Measurements from ENCODE around the gene SLC25A48.

The SLC25A48 gene

DNA sequence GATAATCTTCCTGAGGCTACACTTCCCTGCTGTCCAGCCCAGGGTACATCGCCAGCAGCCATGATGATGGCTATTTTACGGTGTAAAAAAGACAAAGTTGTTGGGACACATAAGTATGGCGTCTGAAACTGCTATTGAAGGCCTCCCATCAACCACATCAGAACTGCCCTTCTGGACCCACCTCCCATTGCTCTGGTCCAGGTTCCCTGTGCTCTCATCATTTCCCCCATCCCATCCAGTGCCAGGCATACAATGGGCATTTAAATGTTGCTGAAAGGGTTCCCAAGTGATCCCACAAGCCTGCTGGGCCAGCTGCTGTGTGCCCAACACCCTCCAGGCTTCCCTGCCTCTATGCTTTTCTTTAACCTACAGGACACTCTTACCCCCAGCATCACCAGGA is 50.6 kb downstream of the SLC25A48 start:
- no peak for DNase-seq

DNA sequence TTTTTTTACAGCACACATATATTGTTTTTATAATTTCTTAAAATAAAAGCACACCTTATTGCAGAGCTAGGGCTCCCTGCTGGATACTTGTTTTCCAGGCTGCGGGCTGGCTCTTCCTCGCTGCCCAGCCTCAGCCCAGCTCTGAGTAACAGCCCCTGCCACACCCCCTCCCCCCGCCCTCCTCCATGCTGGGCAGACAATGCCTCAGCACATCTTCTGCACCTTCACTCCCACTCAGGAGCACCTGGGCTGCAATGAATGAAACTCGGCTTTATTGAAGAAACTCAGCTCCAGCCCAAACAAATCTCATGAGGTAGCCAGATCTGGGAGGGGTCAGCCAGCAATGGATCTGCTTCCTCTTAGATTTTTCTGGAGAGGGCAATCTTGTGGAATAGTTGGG is 51.7 kb downstream of the SLC25A48 start:
- no peak for DNase-seq

DNA sequence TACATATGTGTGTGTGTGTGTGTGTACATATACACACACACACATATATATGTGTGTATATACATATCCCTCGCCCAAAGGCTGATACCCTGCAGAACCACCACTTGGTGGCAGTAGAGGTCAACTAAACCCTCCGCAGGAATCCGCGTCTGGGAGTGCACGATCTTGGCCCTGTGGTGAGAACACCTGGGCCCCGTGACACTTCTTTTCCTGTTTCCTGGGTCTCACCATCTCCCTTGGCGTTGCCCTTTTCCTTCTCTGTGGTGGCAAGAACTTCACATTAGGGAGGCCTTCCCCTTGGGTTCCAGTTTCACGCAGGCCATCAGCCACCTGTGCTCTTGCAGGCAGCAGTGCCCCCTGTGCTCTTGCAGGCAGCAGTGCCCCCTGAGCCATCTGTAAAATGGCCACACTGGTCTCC is 53.0 kb downstream of the SLC25A48 start:
- DNase-seq, result peak; percentile 11

DNA sequence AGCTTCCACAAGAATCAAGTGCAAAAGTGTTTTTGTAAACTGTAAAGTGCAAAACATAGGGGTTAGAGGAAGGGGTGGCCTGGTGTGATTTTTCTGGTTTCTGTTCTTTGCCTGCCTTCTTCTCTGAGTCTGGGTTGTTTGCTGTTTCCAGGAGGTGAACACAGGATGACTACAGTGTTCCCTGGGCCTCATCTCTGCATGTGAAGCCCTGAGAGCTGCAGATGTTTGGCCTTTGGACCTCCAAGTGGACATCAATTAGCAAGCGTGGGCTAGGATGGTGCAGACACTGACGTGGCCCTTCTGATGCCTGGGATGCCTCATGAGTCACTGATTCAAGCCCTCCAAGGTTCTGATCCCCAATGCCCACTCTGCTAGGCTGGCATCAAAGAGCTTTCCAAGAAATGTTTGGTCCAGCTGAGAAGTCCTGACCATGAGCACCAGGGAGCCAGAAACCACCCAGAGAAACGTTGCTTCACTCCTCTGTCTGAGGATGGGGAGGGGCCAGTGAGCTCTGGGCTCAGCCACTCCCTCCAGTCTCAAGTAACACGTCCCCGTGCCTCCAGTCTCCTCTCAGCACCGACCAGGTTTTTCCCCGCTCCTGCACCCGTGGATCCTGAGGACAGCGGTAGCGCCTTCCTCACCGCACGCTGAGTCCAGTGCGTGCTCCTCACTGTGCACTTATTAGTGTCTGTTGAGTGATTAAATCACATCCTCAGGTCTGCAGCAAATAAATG is 53.6 kb downstream of the SLC25A48 start:
- DNase-seq, result no peak

- DNase-seq, result no peak
These were observed 55.8 kb downstream of the SLC25A48 start for GRCh38 chr5:135890296-135890695.

- DNase-seq, result no peak
These were observed 56.4 kb downstream of the SLC25A48 start for GRCh38 chr5:135890867-135891266.

- no peak for DNase-seq
These were observed 56.8 kb downstream of the SLC25A48 start for GRCh38 chr5:135891268-135891667.

- no peak for DNase-seq
These were observed 57.3 kb downstream of the SLC25A48 start for GRCh38 chr5:135891791-135892190.

- no peak for DNase-seq
These were observed 59.8 kb downstream of the SLC25A48 start for GRCh38 chr5:135894276-135894675.

- DNase-seq, result no peak
These were observed 60.3 kb downstream of the SLC25A48 start for GRCh38 chr5:135894789-135895188.

DNA sequence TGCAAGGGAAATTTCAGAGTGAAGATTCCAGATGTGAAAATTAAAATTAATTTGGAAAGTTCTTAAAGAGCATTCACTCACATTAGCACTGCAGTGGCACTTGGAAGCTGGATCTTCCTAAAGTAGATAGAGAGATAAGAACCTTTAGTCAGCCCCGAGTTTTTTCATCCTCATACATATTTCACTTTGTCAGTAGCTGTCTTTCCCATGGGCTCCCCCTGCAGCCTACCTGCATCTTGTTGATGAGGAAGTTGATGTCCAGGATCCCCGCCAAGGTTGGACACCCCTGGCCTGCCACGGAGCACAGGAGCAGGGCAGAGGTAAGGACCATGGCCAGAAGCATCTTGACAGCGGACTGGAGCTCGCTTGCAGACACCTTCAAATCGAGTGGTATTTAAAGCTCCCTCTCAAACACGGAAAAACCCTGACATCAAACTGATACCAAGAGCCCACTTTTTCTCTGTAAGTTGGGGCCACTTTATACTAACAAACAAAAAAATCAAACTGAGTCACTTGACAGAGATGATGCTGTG is 61.1 kb downstream of the SLC25A48 start, which contains the start of gene IL9:
Gene IL9, minus strand, starts transcription at position 368 of the 533 bp plus-strand sequence. Its CDS starts 25 bp downstream, at position 343.
- no peak for DNase-seq

GRCh38 chr5:135898651-135899050 is 64.2 kb downstream of the SLC25A48 start:
- DNase-seq, result no peak

DNA sequence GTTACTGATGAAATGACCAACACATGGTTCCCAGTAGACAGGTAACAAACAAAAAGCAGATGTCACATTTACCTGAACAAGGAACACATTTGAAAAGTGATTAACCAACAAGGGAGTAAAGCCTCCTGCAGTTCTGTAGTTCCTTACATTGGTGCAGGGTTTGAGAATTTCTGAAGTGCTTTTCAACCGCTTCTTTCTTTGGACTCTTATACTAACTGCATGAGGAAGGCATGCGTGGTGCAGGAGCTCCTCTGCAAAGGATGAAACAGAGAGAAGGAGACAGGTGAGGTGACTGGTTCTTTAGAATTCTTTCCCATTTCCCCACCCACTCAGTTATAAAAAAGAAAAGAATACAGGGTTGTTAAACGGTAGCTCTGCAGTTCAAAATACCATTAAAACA is 65.8 kb downstream of the SLC25A48 start:
- no peak for DNase-seq

GRCh38 chr5:135901633-135902032 is 67.2 kb downstream of the SLC25A48 start:
- no peak for DNase-seq

GRCh38 chr5:135905144-135905543 is 70.7 kb downstream of the SLC25A48 start:
- DNase-seq, result no peak

DNA sequence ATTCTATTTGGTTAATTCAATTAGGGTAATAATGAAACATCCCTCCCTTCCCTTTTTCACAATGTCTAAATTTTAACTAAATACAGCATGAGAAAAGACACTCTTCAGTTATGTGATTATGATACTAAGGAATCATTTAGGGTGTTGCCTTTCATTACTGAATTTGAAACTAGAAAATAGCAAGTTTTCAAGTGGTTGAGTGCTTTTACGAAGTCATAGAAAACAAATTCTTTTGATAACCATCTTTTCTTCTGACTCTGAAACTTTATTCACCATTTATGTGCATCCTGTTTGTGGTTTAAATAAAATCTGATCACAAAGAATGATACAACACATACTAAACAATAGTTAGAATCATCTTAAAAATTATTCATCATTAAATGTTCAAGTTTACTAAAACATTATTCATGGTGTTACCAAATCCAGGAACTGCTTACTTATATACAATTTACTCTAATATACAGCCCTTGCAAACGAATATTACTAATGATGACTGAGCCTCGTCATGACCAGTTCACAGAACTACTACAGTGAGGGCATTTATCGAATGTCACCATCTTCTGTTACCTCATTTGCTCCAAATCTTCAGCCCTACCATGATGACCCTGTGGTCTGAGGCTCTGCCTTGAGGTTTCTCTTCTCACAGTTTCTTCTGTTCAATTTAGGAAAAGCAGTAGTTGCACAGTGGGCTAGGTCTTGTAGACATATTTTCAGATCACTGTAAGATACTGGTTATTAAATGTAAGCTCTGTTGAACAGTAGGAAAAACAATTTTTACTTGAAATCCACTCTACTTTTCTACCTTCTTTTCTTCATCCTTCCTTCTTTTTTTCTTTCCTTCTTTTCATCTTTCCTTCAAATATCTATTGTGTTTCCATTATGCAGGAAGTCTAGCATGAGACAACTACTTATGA is 79.5 kb downstream of the SLC25A48 start:
- no peak for DNase-seq

DNA sequence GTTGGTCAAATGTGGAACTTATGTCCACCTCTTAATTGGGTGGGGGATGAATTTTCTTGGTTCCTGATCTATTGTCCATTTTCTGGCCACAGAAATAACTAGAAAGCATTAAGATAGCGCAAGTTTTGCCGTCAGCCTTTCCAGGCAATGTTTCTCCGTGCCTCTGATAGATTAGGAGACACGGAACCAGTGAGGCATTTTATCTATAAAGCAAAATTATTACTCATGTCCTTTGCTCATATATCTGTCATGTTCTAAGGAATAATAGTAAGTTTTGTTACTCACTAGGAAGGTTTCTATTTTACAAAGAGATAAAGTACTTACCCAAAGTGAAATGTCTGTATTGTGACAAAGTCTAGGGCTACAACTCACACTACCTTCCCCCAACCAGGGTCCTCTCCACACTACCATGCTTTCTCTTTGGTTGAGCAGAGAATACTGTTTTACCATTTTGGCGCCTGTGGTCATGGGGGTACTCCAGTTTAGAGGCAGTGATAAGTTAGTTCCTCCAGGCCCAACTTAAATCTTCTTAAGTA is 81.1 kb downstream of the SLC25A48 start:
- DNase-seq, result no peak

DNA sequence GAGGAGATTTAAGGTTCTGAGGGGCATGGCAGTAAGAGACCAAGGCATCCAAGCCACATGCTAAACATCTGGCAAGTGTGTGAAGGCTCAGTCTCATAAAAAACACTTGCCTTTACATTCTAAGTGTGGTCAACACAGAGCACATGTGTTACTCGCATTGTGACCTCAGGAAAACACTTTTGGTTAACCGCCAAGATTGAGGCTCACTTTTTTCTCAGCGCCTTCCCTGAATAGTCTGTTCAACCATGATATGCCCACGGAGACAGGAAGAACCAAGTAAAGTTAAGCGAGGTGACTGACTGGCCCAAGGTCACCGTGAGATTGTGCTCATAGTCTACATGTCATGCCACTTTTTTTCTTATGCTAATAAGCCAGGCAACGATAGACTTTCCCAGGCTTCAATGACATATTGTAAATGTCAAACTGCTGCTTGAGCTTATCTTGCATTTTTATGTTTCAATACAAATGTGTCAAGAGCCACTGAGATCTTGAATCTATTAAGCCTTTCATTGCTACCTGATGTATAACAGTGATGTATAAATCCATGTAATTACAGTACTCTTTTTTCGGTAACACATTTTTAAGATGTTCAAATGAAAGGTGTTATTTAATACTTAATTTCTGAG is 82.3 kb downstream of the SLC25A48 start:
- no peak for DNase-seq

DNA sequence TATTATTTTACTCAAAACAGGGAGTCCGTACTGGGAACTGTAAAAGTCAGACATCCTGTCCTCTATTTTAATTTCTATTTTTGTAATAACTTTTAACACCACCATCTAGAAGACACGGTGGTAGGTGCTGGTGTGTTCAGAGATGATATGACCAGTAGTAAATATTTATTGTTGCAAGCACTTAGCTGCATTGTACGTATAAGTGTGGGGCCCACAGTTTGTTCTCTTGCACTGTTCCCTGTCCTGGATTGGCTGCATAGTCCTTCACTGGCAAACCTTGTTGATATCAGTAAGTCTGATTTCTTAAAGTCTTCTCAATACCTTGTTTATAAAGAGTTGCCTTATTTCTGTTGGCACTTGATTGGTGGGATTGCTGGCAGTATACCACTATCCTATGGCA is 85.7 kb downstream of the SLC25A48 start:
- DNase-seq, result no peak

- no peak for DNase-seq
These were observed 86.9 kb downstream of the SLC25A48 start for GRCh38 chr5:135921388-135921787.

DNA sequence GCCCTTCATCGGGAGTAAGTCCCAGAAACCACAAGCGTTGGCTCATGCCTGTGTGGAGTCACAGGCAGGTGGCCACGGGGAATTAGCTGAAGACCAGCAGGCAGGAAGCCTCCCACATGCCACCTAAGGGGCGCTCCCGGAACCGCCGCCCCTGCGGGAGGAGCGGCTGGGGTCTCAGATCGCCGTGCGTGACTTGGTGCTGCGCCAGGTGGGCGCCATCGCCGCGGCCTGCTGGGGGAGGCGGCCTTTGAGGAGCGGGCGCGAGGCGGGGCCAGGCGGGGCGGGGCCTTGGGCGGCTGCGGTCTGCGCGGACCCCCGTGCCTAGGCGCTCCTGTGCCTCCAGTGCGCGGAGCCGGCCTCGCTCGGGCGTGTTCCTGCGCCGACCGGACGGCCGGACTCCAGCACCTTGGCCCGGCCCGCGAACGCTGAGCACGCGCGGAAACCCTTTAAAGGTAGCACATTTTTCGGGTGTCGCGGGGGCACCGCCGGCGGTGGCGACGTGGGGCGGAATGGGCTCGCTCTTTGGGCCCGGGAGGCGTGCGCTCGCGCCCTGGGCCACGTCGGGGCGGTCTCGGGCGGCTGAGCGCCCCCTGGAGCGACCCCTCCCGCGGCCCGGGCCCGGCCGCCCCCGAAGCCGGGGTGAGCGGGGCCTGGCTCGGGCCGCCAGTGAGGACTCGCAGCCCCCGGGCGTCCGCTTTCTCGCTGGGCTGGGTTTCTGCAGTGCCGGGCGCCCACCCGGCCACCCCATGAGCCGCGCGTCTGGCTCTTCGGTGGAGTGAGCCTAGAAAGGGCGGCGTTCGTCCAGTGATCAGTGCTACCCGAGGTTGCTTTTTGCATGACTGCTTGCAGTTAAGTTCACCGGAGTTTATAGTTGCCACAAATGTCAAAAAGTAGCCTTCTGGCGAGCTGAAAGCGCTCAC is 95.8 kb downstream of the SLC25A48 start:
- no peak for DNase-seq

GRCh38 chr5:135930949-135931295 is 96.5 kb downstream of the SLC25A48 start:
- DNase-seq, result no peak
